ENCODE data around the gene IKZF3.
A peak's percentile ranks its signal among the peaks of the same experiment; 100 is the strongest.

Gene IKZF3

GRCh38 chr17:39781861-39782213 lies 82.3 kb downstream of the IKZF3 start:
- no peak for TF ChIP-seq CTCF (IDR thresholded peaks at IDR 0.05; ENCODE audit: control extremely low read depth, extremely low read depth, low read depth, missing control alignments)
- DNase-seq (ENCODE audit: extremely low spot score), result no peak
- ChIA-PET CTCF (interaction anchor here (1.0 to 2.6 kb wide), 7 partner anchors 14 to 176 kb away, joined by 3 to 8 read pairs (median 3); partner anchors contain the start of gene IKZF3), POLR2A (no interaction called here)

- POLR2A ChIA-PET, result no interaction called here
- CTCF ChIA-PET, result interaction anchor here (1.0 to 2.6 kb wide), 8 partner anchors 14 to 176 kb away, joined by 3 to 8 read pairs (median 3); partner anchors contain the start of gene IKZF3
- no peak for TF ChIP-seq CTCF (IDR thresholded peaks at IDR 0.05; ENCODE audit: control extremely low read depth, extremely low read depth, low read depth, missing control alignments)
- DNase-seq (ENCODE audit: extremely low spot score), result no peak
Measured at GRCh38 chr17:39781031-39781860, 82.9 kb downstream of the IKZF3 start.

- no peak for TF ChIP-seq CTCF (IDR thresholded peaks at IDR 0.05; ENCODE audit: control extremely low read depth, extremely low read depth, low read depth, missing control alignments)
- ChIA-PET CTCF (interaction anchor here (0.8 to 3.6 kb wide), 6 partner anchors 15 to 186 kb away, joined by 3 to 21 read pairs (median 4); no protein-coding TSS in a partner anchor), POLR2A (interaction anchor here (1.0 kb wide), 1 partner anchor 19 kb away, joined by 3 read pairs; no protein-coding TSS in a partner anchor)
- DNase-seq (ENCODE audit: extremely low spot score), result peak; percentile 62
Measured at GRCh38 chr17:39777534-39778365, 86.4 kb downstream of the IKZF3 start.

- DNase-seq (ENCODE audit: extremely low spot score), result no peak
- CTCF ChIA-PET, result interaction anchor here (1.0 to 3.6 kb wide), 7 partner anchors 9 to 46 kb away, joined by 3 to 21 read pairs (median 6); partner anchors contain the start of gene MIEN1
- TF ChIP-seq CTCF (IDR thresholded peaks at IDR 0.05; ENCODE audit: control extremely low read depth, extremely low read depth, low read depth, missing control alignments), result no peak
- POLR2A ChIA-PET, result no interaction called here
Measured at GRCh38 chr17:39776252-39776651, 87.9 kb downstream of the IKZF3 start.

- no peak for DNase-seq (ENCODE audit: extremely low spot score)
- POLR2A ChIA-PET, result interaction anchor here (0.7 to 1.2 kb wide), 2 partner anchors 10 to 19 kb away, joined by 3 to 4 read pairs; no protein-coding TSS in a partner anchor
- CTCF ChIA-PET, result interaction anchor here (0.7 to 3.6 kb wide), 3 partner anchors 18 to 153 kb away, joined by 3 to 21 read pairs (median 3); no protein-coding TSS in a partner anchor
- TF ChIP-seq CTCF (IDR thresholded peaks at IDR 0.05; ENCODE audit: control extremely low read depth, extremely low read depth, low read depth, missing control alignments), result no peak
Measured at GRCh38 chr17:39775031-39775430, 89.1 kb downstream of the IKZF3 start.

- ChIA-PET CTCF (no interaction called here), POLR2A (no interaction called here)
- TF ChIP-seq CTCF (IDR thresholded peaks at IDR 0.05; ENCODE audit: control extremely low read depth, extremely low read depth, low read depth, missing control alignments), result no peak
- DNase-seq (ENCODE audit: extremely low spot score), result no peak
Measured at GRCh38 chr17:39774047-39774446, 90.1 kb downstream of the IKZF3 start.
